Measurements from ENCODE around the gene LRRTM1.

GRCh38 chr2:80298954-80299353 is 5.6 kb downstream of the LRRTM1 start:
- TF ChIP-seq, protein P1, sequence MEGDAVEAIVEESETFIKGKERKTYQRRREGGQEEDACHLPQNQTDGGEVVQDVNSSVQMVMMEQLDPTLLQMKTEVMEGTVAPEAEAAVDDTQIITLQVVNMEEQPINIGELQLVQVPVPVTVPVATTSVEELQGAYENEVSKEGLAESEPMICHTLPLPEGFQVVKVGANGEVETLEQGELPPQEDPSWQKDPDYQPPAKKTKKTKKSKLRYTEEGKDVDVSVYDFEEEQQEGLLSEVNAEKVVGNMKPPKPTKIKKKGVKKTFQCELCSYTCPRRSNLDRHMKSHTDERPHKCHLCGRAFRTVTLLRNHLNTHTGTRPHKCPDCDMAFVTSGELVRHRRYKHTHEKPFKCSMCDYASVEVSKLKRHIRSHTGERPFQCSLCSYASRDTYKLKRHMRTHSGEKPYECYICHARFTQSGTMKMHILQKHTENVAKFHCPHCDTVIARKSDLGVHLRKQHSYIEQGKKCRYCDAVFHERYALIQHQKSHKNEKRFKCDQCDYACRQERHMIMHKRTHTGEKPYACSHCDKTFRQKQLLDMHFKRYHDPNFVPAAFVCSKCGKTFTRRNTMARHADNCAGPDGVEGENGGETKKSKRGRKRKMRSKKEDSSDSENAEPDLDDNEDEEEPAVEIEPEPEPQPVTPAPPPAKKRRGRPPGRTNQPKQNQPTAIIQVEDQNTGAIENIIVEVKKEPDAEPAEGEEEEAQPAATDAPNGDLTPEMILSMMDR (IDR thresholded peaks at IDR 0.05): no peak
- TF ChIP-seq POLR2AphosphoS5 (IDR thresholded peaks at IDR 0.05) (no peak), POLR2A (IDR thresholded peaks at IDR 0.05) (no peak)
